ENCODE results near the gene CSTB.

The CSTB gene

DNA sequence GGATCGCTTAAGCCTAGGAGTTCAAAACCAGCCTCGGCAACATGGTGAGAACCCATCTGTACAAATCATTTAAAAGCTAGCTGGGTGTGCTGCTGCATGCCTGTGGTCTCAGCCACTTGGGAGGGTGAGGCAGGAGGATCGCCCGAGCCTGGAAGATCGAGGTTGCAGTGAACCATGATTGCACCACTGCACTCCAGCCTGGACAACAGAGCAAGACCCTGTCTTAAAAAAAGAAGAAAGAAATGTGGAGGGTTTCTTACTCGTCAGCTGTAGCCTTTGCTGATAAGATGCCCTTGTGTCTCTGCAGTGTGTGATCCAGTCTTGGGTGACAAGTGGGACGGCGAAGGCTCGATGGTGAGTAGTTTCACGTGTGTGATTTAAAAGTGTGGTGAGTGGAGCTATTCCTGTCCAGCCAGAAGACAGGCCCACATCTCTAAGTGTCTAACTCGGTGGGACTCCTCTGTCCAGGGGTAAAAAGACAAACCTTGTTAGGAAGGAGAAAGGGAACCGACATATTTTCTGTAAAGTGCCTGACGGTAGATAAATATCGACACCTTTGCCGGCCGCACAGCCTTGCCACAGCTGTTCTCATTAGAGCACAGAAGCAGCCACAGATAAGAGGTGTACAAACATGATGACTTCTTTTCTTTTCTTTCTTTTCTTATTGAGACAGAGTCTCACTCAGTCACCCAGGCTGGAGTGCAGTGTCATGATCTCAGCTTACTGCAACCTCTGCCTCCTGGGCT is 30.2 kb downstream of the CSTB start:
- DNase-seq: no peak

DNA sequence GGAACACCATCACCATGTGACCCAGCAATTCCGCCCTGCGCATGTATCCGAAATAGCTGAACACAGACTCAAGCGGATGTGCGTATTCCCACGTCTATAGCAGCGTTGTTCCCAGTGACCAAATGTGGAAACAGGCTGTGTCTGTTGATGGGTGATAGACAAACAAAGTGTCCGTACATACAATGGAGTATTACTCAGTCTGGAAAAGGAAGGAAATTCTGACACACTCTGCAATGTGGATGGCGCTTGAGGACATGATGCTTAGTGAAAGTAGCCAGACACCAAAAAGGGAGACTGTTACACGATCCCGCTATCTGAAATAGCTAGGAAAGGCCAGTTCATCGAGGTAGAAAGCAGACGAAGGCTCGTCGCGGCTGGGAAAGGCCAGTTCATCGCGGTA is 31.4 kb downstream of the CSTB start:
- DNase-seq: no peak

GRCh38 chr21:43743947-43744346 is 32.2 kb downstream of the CSTB start:
- no peak for DNase-seq

DNA sequence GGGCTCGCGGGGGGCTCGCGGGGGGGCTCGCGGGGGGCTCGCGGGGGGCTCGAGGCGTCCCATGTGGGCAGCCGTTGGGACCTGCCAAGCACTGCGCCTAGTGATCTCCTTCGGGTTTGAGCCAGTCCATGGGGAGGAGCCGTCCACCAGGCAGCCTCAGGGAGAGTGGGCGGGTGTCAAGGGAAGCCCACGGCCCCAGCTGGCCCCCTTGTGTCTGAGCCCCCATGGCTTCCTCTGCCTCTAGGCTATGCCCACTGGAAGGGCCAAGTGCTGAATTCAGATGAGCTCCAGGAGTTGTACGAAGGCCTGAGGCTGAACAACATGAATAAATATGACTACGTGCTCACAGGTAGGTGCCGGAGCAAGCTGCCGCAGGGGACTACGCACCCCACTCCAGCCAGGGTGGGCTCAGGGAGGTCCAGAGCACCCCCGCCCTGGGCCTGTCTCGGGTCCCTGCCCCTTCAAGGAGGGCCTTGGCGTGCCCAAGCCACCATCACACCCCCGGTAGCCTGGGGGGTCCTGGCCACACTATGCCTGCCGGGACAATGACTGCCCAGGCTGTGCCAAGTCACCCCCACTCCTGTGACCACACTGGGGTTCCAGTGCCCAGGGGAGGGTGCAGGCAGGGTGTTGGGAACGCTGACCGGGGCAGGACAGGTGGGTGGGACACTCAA is 34.5 kb downstream of the CSTB start:
- no peak for DNase-seq

- DNase-seq: no peak
These were observed 35.5 kb downstream of the CSTB start for GRCh38 chr21:43740497-43741156.

- no peak for DNase-seq
These were observed 36.3 kb downstream of the CSTB start for GRCh38 chr21:43739621-43740435.

DNA sequence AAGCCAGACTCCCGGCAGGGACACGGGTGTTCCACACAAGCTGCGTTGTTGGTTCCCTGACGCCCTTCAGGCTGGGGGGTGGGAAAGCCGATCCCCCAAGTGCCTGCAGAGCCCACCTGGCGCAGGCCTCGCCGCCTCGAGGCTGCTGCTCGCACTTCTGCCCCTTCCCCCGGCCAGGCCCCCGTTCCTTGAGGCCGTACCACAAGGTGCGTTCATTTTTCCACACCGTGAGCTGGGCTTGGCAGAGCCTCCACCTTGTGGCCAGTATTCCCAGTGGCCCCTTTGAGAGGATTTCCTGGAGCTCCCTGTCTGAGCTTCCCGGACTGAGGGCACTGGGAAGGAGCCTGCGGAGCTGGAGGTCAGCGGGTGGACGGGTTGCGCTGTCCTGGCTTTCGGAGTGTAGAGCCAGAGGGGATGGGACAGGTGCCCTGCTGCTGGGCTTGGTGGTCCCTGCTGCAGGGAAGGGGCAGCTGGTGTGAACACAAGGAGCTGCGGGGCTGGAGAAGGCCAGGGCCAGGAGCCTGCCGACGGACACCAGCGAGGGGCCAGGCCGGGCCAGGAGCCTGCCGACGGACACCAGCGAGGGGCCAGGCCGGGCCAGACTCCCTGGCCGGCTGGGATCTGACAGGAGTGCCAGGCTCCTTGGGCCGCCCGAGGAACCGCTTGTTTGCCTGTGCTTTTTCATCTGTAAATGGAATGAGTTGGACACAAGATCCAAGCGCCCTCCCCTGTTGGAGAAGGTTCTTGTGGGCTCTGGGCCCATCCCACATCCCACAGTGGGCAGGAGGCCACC is 38.8 kb downstream of the CSTB start:
- no peak for DNase-seq

- DNase-seq: no peak
These were observed 39.8 kb downstream of the CSTB start for GRCh38 chr21:43736224-43736883.

GRCh38 chr21:43735236-43736091 is 40.6 kb downstream of the CSTB start:
- DNase-seq: no peak

DNA sequence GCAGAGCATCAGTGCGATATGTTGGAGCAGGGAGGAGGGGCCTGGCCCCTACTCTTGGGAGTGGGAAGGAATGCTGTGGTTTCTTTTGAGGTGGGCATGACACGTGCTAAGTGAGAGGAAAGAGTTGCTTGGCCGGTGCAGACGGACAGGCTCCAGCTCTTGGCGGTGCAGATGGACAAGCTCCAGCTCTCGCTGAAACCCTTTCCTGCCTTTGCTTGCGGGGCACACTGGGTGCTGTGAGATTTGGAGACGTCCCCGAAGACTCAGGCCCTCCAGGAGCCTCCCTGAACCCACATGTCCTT is 41.2 kb downstream of the CSTB start:
- DNase-seq: no peak

GRCh38 chr21:43734131-43734927 is 41.8 kb downstream of the CSTB start:
- DNase-seq: no peak

GRCh38 chr21:43733529-43734071 is 42.5 kb downstream of the CSTB start:
- DNase-seq: no peak

- DNase-seq: no peak
These were observed 43.0 kb downstream of the CSTB start for GRCh38 chr21:43733060-43733459.

- no peak for DNase-seq
These were observed 44.0 kb downstream of the CSTB start for GRCh38 chr21:43731891-43732711.

DNA sequence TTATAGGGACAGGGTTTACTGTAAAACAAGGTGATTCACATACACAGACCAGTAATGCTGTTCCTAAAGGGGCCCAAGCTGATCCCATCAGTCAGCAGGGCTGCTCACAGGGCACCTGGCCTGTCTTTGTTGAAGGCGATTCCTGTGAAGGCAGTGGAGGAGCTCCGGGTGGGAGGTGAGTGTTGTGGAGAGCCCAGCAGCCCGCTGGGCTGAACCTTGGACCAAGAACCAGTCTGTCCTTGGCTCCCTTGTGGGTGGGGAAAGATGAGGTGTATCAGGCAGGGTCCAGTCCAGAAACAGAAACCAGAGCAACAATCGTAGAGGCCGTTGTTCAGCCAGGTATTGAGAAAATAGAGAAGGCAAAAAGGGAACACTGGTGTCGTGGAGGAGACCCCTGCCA is 44.6 kb downstream of the CSTB start:
- DNase-seq: no peak

- DNase-seq: no peak
These were observed 47.4 kb downstream of the CSTB start for GRCh38 chr21:43728467-43729390.

GRCh38 chr21:43728154-43728466 is 48.0 kb downstream of the CSTB start:
- no peak for DNase-seq

Measured in NCI-H774 (cell line).